Measurements from ENCODE around the gene RAB11B.
"Not testable (repeated sequence)": the region's sequence is repeated elsewhere in the genome, so short reads cannot be mapped to it uniquely, and the experiment has no call there.

RAB11B gene

GRCh38 chr19:8412783-8413628 is 22.8 kb downstream of the RAB11B start, which contains the start of gene MARCHF2:
Gene MARCHF2 (plus strand): TSS chr19:8413305. CDS start chr19:8421841, 8,536 bp downstream.
- Histone ChIP-seq H3K27me3 (ENCODE audit: control insufficient read depth, insufficient read depth, low read length) (no peaks in the 10 kb centered on the region), H3K4me1 (ENCODE audit: control insufficient read depth, insufficient read depth, low read length) (no peaks in the 10 kb centered on the region), H3K4me3 (ENCODE audit: low read length) (peak within 1 kb of the TSS; percentile 76), H3K36me3 (ENCODE audit: control insufficient read depth, insufficient read depth, low read length) (no peaks in the 10 kb centered on the region), H3K27ac (ENCODE audit: low read length) (no peak within 1 kb of the TSS), H3K9me3 (ENCODE audit: control insufficient read depth, insufficient read depth, low read length) (no peaks in the 10 kb centered on the region)
- no CpG with 5 or more reads among the region's 89 CpGs for WGBS (ENCODE audit: insufficient coverage, insufficient read length)
- peak; percentile 82 for DNase-seq (ENCODE audit: low read depth, low spot score)

DNA sequence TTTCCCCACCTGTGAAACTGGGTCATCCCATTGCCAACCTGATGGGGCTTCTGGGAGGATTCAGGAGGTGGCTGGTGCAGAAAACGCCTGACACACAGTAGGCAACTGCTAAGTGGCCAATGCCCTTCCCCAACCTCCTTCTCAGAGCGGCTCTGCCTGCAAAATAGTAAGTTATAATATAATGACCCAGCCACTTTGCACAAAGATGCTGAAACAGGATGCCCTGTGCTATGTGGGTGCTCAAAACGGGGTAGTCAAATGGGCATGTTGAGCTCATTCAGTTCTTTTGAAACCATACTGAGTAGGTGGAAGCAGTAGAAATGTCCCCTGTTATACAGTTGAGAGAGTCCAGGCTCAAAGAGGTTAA is 23.5 kb downstream of the RAB11B start:
- Histone ChIP-seq H3K36me3 (ENCODE audit: control insufficient read depth, insufficient read depth, low read length) (no peaks in the 10 kb centered on the region), H3K27ac (ENCODE audit: low read length) (no peak overlapping the region), H3K4me3 (ENCODE audit: low read length) (peak overlapping the region; percentile 76), H3K9me3 (ENCODE audit: control insufficient read depth, insufficient read depth, low read length) (no peaks in the 10 kb centered on the region), H3K27me3 (ENCODE audit: control insufficient read depth, insufficient read depth, low read length) (no peaks in the 10 kb centered on the region), H3K4me1 (ENCODE audit: control insufficient read depth, insufficient read depth, low read length) (no peaks in the 10 kb centered on the region)
- DNase-seq (ENCODE audit: low read depth, low spot score): no peak
- no CpG with 5 or more reads among the region's 3 CpGs for WGBS (ENCODE audit: insufficient coverage, insufficient read length)

DNA sequence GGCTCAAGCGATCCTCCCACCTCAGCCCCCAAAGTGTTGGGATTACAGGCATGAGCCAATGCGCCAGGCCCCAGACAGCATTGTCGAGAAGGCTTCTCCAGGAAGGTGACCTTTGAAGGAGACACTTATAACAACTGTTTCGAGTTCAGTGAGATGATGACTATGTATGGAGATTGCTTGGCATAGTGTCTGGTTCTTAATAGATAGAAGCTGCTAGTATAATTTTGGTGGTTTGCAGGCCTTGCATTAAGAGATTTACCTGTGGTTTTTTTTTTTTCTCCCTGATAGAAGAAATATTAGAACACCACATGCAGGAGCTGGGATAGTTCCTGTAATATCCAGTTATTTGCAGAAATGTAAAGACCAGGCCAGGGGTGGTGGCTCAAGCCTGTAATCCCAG is 26.6 kb downstream of the RAB11B start:
- Histone ChIP-seq H3K4me3 (ENCODE audit: low read length) (no peak overlapping the region), H3K27me3 (ENCODE audit: control insufficient read depth, insufficient read depth, low read length) (no peaks in the 10 kb centered on the region), H3K9me3 (ENCODE audit: control insufficient read depth, insufficient read depth, low read length) (no peaks in the 10 kb centered on the region), H3K4me1 (ENCODE audit: control insufficient read depth, insufficient read depth, low read length) (no peaks in the 10 kb centered on the region), H3K36me3 (ENCODE audit: control insufficient read depth, insufficient read depth, low read length) (no peaks in the 10 kb centered on the region), H3K27ac (ENCODE audit: low read length) (no peak overlapping the region)
- WGBS (ENCODE audit: insufficient coverage, insufficient read length): no CpG with 5 or more reads among the region's 4 CpGs
- DNase-seq (ENCODE audit: low read depth, low spot score): no peak

GRCh38 chr19:8421484-8422461 is 31.6 kb downstream of the RAB11B start:
- no peaks in the 10 kb centered on the region for H3K4me1 ChIP-seq (ENCODE audit: control insufficient read depth, insufficient read depth, low read length)
- no peaks in the 10 kb centered on the region for H3K9me3 ChIP-seq (ENCODE audit: control insufficient read depth, insufficient read depth, low read length)
- no peaks in the 10 kb centered on the region for H3K27me3 ChIP-seq (ENCODE audit: control insufficient read depth, insufficient read depth, low read length)
- H3K36me3 ChIP-seq (ENCODE audit: control insufficient read depth, insufficient read depth, low read length): no peaks in the 10 kb centered on the region
- no CpG with 5 or more reads among the region's 28 CpGs for WGBS (ENCODE audit: insufficient coverage, insufficient read length)
- no peak overlapping the region for H3K4me3 ChIP-seq (ENCODE audit: low read length)
- no peak for DNase-seq (ENCODE audit: low read depth, low spot score)
- no peak overlapping the region for H3K27ac ChIP-seq (ENCODE audit: low read length)

GRCh38 chr19:8423817-8424223 is 33.7 kb downstream of the RAB11B start:
- H3K27ac ChIP-seq (ENCODE audit: low read length): no peak overlapping the region
- H3K4me3 ChIP-seq (ENCODE audit: low read length): no peak overlapping the region
- no peak for DNase-seq (ENCODE audit: low read depth, low spot score)
- H3K36me3 ChIP-seq (ENCODE audit: control insufficient read depth, insufficient read depth, low read length): no peaks in the 10 kb centered on the region
- no CpG with 5 or more reads among the region's 9 CpGs for WGBS (ENCODE audit: insufficient coverage, insufficient read length)
- no peaks in the 10 kb centered on the region for H3K27me3 ChIP-seq (ENCODE audit: control insufficient read depth, insufficient read depth, low read length)
- H3K9me3 ChIP-seq (ENCODE audit: control insufficient read depth, insufficient read depth, low read length): no peaks in the 10 kb centered on the region
- H3K4me1 ChIP-seq (ENCODE audit: control insufficient read depth, insufficient read depth, low read length): no peaks in the 10 kb centered on the region

DNA sequence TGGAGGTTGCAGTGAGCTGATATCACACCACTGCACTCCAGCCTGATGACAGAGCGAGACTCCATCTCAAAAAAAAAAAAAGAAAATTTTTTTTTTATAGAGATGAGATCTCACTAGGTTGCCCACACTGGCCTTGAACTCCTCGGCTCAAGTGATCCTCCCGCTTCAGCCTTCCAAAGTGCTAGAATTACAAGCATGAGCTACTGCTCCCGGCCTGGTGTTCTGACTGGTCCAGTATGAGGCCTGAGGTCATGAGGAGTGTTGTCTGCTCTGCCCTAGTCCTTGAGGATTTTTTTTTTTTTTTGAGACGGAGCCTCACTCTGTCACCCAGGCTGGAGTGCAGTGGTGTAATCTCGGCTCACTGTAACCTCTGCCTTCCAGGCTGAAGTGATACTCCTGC is 35.2 kb downstream of the RAB11B start:
- not testable (repeated sequence) for H3K4me3 ChIP-seq (ENCODE audit: low read length); DNase-seq (ENCODE audit: low read depth, low spot score); H3K27ac ChIP-seq (ENCODE audit: low read length); H3K9me3 ChIP-seq (ENCODE audit: control insufficient read depth, insufficient read depth, low read length); H3K27me3 ChIP-seq (ENCODE audit: control insufficient read depth, insufficient read depth, low read length); H3K4me1 ChIP-seq (ENCODE audit: control insufficient read depth, insufficient read depth, low read length); H3K36me3 ChIP-seq (ENCODE audit: control insufficient read depth, insufficient read depth, low read length)
- WGBS (ENCODE audit: insufficient coverage, insufficient read length): no CpG with 5 or more reads among the region's 6 CpGs

GRCh38 chr19:8426283-8426682 is 36.1 kb downstream of the RAB11B start:
- H3K4me3 ChIP-seq (ENCODE audit: low read length): no peak overlapping the region
- no peak for DNase-seq (ENCODE audit: low read depth, low spot score)
- no peak overlapping the region for H3K27ac ChIP-seq (ENCODE audit: low read length)
- no peaks in the 10 kb centered on the region for H3K27me3 ChIP-seq (ENCODE audit: control insufficient read depth, insufficient read depth, low read length)
- WGBS (ENCODE audit: insufficient coverage, insufficient read length): no CpG with 5 or more reads among the region's 7 CpGs
- no peaks in the 10 kb centered on the region for H3K36me3 ChIP-seq (ENCODE audit: control insufficient read depth, insufficient read depth, low read length)
- no peaks in the 10 kb centered on the region for H3K9me3 ChIP-seq (ENCODE audit: control insufficient read depth, insufficient read depth, low read length)
- no peaks in the 10 kb centered on the region for H3K4me1 ChIP-seq (ENCODE audit: control insufficient read depth, insufficient read depth, low read length)

DNA sequence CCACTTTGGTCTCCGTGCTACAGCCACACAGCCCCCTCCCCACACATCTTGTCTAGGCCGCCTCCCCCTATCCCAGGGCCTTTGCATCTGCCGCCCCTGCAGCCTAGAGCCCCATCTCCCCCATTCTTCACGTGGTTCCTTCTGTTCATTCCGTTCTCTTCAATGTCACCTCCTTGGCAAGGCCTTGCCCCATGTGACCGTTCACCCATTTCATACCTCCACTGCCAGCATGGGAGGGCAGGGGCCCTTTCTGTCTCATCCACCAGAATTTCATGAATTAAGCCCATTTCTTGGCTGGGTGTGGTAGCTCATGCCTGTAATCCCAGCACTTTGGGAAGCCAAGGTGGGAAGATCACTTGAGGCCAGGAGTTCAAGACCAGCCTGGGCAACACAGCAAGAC is 38.9 kb downstream of the RAB11B start:
- Histone ChIP-seq H3K4me1 (ENCODE audit: control insufficient read depth, insufficient read depth, low read length) (no peaks in the 10 kb centered on the region), H3K9me3 (ENCODE audit: control insufficient read depth, insufficient read depth, low read length) (no peaks in the 10 kb centered on the region), H3K36me3 (ENCODE audit: control insufficient read depth, insufficient read depth, low read length) (no peaks in the 10 kb centered on the region), H3K4me3 (ENCODE audit: low read length) (no peak overlapping the region), H3K27ac (ENCODE audit: low read length) (no peak overlapping the region), H3K27me3 (ENCODE audit: control insufficient read depth, insufficient read depth, low read length) (no peaks in the 10 kb centered on the region)
- WGBS (ENCODE audit: insufficient coverage, insufficient read length): no CpG with 5 or more reads among the region's 6 CpGs
- no peak for DNase-seq (ENCODE audit: low read depth, low spot score)

- no peak for DNase-seq (ENCODE audit: low read depth, low spot score)
- Histone ChIP-seq H3K4me3 (ENCODE audit: low read length) (no peak overlapping the region), H3K4me1 (ENCODE audit: control insufficient read depth, insufficient read depth, low read length) (no peaks in the 10 kb centered on the region), H3K27ac (ENCODE audit: low read length) (no peak overlapping the region), H3K9me3 (ENCODE audit: control insufficient read depth, insufficient read depth, low read length) (no peaks in the 10 kb centered on the region), H3K36me3 (ENCODE audit: control insufficient read depth, insufficient read depth, low read length) (no peaks in the 10 kb centered on the region), H3K27me3 (ENCODE audit: control insufficient read depth, insufficient read depth, low read length) (no peaks in the 10 kb centered on the region)
- WGBS (ENCODE audit: insufficient coverage, insufficient read length): no CpG with 5 or more reads among the region's 6 CpGs
Measured at GRCh38 chr19:8429826-8430225, 39.7 kb downstream of the RAB11B start.

DNA sequence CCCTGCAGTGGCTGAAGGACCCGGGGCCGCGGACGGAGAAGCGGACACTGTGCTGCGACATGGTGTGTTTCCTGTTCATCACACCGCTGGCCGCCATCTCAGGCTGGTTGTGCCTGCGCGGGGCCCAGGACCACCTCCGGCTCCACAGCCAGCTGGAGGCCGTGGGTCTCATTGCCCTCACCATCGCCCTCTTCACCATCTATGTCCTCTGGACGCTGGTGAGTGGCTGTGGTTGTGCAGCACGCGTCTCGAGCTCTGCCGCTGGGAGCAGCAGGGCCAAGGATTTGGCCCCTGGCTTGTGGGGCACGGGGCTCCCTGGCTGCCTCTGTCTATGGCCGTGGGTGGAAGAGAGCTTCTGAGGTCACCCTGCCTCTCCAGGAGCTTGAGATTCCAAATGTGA is 40.5 kb downstream of the RAB11B start:
- no peak for DNase-seq (ENCODE audit: low read depth, low spot score)
- no CpG with 5 or more reads among the region's 20 CpGs for WGBS (ENCODE audit: insufficient coverage, insufficient read length)
- no peak overlapping the region for H3K4me3 ChIP-seq (ENCODE audit: low read length)
- no peaks in the 10 kb centered on the region for H3K4me1 ChIP-seq (ENCODE audit: control insufficient read depth, insufficient read depth, low read length)
- H3K9me3 ChIP-seq (ENCODE audit: control insufficient read depth, insufficient read depth, low read length): no peaks in the 10 kb centered on the region
- no peaks in the 10 kb centered on the region for H3K27me3 ChIP-seq (ENCODE audit: control insufficient read depth, insufficient read depth, low read length)
- H3K36me3 ChIP-seq (ENCODE audit: control insufficient read depth, insufficient read depth, low read length): no peaks in the 10 kb centered on the region; the same call in 1 of the 2 replicates
- no peak overlapping the region for H3K27ac ChIP-seq (ENCODE audit: low read length)
